Fibroblast of peridontal ligament (primary cell): ENCODE data around the gene NLRP11.
"Not testable (repeated sequence)": the region's sequence is repeated elsewhere in the genome, so short reads cannot be mapped to it uniquely, and the experiment has no call there.

ENCODE experiments used
- DNase-seq: peaks from one replicate; pipeline ENCODE4 v3.0.0-alpha.2; 2010; ENCODE audit errors: extremely low read depth

Gene NLRP11

DNA sequence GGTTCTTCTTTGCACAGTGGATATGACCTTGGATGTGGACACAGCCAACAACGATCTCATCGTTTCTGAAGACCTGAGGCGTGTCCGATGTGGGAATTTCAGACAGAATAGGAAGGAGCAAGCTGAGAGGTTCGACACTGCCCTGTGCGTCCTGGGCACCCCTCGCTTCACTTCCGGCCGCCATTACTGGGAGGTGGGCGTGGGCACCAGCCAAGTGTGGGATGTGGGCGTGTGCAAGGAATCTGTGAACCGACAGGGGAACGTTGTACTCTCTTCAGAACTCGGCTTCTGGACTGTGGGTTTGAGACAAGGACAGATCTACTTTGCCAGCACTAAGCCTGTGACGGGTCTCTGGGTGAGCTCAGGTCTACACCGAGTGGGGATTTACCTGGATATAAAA lies 53.5 kb downstream of the NLRP11 start:
- no peak for DNase-seq

DNA sequence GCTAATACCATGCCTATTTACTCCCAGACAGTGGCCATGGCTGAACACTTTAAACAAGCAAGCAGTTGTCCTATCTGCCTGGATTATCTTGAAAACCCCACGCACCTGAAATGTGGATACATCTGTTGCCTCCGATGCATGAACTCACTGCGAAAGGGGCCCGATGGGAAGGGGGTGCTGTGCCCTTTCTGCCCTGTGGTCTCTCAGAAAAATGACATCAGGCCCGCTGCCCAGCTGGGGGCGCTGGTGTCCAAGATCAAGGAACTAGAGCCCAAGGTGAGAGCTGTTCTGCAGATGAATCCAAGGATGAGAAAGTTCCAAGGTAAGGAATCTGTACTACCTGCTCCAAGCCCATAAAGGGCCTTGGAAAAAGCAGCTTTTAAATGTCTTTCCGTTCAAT lies 54.3 kb downstream of the NLRP11 start:
- no peak for DNase-seq

DNA sequence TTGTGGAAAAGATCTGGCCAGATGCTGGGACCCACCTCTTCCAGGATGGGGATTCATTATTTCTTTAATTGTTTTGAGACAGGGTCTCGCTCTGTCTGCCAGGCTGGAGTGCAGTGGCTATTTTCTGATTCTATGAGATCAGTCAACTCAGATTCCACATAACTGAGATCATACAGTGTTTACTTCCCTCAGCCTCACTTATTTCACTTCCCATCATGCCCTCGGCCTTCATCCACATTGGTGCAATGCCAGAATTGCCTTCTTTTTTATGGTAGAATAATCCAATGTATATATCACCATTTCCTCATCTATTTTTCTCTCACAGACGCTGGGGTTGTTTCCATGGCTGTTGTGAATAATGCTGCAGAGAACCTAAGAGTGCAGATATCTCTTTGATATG lies 62.2 kb downstream of the NLRP11 start:
- not testable (repeated sequence) for DNase-seq

DNA sequence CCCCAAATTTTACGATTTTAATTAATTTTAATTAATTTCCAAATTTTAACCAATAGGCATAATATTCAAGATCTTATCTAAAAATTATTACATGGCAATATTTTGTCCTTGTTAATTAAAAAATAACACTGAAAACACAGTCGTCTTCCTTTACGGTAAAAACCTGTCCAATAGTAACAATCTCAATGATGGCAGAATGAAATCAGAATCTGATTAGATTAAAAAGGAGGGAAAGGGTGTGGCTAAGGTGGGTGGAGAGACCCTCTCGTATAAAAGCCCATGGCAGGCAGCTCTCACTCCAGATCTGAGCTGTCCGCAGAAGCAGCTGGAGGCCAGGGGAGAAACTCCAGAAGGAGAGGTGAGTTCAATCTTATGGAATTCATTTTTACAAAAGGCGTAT lies 63.0 kb downstream of the NLRP11 start, which contains the start of gene RFPL4AL1:
Gene RFPL4AL1, plus strand, starts transcription at position 301 of the 400 bp plus-strand sequence. CDS start 2,687 bp downstream, outside the sequence.
- not testable (repeated sequence) for DNase-seq

DNA sequence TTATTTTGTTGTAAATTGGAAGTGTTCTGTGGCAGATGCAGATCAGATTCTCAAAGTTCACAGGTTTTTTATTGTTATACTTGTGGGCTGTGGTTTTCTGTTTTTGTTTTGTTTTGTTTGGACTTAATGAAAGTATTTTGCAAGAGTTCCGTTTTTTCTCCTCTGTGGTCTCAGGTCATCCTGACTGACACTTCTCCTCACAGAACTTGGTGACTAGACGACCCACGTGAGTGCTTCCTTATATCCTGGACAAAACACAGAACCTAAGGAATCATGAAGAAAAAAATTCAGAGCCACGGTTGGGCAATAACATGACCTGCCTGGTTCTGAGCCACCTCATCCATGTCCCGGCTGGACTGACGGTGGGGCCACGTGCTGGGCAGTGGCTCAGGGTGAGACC lies 65.3 kb downstream of the NLRP11 start:
- DNase-seq, result no peak

DNA sequence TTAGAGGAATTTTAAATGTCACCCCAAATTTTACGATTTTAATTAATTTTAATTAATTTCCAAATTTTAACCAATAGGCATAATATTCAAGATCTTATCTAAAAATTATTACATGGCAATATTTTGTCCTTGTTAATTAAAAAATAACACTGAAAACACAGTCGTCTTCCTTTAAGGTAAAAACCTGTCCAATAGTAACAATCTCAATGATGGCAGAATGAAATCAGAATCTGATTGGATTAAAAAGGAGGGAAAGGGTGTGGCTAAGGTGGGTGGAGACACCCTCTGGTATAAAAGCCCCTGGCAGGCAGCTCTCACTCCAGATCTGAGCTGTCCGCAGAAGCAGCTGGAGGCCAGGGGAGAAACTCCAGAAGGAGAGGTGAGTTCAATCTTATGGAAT lies 73.0 kb downstream of the NLRP11 start, which contains the start of gene RFPL4A:
Gene RFPL4A, plus strand, starts transcription at position 301 of the 400 bp plus-strand sequence. CDS start 2,704 bp downstream, outside the sequence.
- not testable (repeated sequence) for DNase-seq

DNA sequence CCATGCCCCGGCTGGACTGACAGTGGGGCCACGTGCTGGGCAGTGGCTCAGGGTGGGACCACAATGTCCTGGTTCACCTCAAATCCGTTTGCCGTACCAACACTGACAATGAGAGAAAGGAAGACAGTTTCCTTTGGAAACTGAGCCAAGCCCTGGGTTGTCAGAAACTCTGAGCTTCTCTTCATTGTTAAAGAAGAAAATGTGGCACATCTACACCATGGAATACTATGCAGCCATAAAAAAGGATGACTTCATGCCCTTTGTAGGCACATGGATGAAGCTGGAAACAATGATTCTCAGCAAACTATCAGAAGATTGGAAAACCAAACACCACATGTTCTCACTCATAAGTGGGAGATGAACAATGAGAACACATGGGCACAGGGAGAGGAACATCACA lies 75.0 kb downstream of the NLRP11 start:
- not testable (repeated sequence) for DNase-seq

DNA sequence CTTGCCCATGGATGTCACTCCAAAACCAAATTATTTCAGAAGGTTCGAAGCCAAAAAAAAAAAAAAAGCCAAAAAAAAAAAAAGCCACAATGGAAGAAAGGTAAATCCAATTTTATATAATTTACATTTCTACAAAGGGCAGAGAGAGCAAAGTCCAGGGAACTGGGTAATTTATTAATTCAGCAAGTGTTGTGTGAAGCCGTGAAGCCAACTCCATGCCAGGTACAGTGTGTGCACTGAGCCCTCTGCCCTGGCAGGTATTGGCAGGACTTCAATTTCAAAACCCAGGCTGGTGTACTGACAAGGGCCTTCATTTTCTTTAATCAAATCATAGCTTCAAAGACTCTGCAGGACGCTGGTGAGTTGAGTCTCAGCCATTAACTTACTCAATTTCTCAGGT lies 78.4 kb downstream of the NLRP11 start:
- no peak for DNase-seq

DNA sequence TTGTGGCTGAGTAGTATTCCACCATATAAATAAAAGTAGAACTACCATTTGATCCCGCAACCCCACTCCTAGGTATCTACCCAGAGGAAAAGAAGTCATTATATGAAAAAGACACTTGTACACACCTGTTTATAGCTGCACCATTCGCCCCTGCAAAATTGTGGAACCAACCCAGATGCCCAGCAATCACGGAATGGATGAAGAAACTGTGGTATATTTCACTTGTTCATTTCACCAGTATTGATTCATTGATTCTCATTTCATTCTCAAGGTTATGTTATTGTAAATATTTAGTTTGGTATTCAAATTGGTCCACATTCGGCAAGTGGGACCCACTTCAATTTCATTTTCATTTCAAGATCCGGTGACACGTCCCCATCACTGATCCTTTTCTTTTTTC lies 81.1 kb downstream of the NLRP11 start:
- DNase-seq, result no peak

DNA sequence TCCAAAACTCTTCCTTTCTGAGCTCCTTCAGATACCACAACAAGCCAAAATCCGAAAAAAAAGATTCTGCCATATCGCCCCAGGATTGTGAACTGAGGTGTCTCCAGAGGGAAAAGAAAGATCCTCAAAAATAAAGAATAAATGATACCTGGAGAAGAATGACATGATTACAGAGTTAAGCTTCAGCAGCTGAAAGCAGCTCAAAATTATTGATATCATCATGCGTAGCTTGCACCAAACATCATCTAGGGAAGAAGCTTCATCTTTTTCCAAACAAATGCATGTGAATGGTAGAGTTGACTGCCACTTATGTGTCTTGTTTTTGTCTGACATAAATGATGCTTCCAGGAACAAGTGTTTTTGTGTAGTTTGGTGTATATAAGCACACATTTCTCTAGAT lies 93.5 kb downstream of the NLRP11 start, which contains the start of gene NLRP9:
Gene NLRP9, minus strand, starts transcription at position 101 of the 400 bp plus-strand sequence. Its CDS starts 28 bp downstream, at position 73.
- DNase-seq, result no peak
